DMS79 treated with DMSO at 0.1 percent for 48 hours (cell line): ENCODE data around the gene PAPOLA.

Experiments used
- DNase-seq: peaks from one replicate; lab custom pipeline; 2025; lab: John Stamatoyannopoulos, UW

The PAPOLA gene

GRCh38 chr14:96565811-96566210 is 63.6 kb downstream of the PAPOLA start:
- DNase-seq = no peak

GRCh38 chr14:96567289-96567899 is 65.2 kb downstream of the PAPOLA start:
- DNase-seq = peak; percentile 50

- no peak for DNase-seq
Measured at GRCh38 chr14:96568621-96569020, 66.4 kb downstream of the PAPOLA start.

- no peak for DNase-seq
Measured at GRCh38 chr14:96571311-96571710, 69.1 kb downstream of the PAPOLA start.

- DNase-seq = no peak
Measured at GRCh38 chr14:96573473-96574100, 71.4 kb downstream of the PAPOLA start.

- no peak for DNase-seq
Measured at GRCh38 chr14:96574171-96574632, 72.0 kb downstream of the PAPOLA start.

DNA sequence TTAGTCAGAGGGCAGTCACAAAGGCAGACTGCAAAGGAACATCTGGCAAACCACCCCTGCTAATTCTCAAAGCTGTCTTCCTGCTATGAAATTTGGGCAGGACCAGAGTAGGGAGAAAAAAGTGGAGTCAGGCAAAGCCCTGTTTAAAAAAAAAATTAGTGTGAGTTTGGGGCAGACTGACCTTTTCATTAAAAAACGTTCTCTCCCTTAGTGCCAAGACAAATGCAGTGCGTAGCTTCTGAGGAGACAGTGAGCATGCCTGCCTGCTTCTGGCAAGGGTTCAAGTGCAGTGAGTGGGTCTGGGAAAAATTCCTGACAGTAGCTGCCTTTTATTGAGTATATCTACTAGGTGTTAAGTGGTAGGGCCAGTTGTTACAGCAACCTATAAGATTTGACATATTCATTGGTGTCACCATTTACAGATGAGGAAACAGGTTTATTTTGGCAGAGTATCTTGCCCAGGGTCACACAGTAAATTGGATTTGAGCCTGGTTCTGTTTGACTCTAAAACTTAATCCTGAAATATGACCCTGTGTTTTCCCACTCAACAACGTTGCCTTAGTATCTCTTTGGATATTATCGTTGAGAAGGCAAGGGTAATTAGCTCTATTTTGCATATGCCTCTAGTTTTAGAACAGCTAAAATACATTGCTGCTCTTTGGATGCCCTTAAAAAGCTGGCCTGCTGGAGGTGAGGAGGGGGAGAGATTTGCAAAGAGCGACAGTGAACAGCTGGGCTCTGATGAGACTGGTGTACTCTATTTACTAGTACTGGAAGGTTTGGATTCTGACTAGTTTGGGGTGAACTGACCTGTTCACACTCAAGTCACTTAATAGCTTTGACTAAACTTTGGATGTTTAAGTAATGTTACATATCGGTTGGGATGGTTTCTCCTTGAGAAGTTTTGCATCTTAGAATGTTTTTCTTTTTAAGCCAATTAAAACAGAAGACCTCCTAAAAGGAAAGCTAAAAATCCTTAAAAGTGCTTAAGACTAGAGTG is 72.8 kb downstream of the PAPOLA start:
- DNase-seq = peak; percentile 86

- no peak for DNase-seq
Measured at GRCh38 chr14:96576359-96576758, 74.2 kb downstream of the PAPOLA start.

DNA sequence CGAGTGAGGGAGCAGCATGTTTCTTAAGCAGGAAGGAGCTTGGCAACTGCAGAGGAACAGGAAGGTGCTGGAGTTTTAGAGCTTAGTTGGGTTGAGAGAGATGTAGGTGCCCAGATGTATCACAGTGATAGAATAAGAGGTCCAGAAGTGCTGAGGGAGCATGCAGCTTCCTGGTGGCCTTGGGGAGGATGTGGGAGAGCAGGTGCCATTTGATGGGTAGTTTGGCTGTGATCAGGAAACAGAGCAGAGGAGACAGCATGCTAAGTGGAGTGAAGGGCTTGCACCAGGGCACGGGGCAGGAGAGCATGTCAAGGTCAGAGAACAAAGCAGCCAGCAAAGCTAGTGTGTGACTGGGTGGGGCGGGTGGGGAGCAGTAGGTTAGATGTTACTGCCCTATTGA is 74.8 kb downstream of the PAPOLA start:
- no peak for DNase-seq

GRCh38 chr14:96578619-96579018 is 76.4 kb downstream of the PAPOLA start:
- DNase-seq = no peak

DNA sequence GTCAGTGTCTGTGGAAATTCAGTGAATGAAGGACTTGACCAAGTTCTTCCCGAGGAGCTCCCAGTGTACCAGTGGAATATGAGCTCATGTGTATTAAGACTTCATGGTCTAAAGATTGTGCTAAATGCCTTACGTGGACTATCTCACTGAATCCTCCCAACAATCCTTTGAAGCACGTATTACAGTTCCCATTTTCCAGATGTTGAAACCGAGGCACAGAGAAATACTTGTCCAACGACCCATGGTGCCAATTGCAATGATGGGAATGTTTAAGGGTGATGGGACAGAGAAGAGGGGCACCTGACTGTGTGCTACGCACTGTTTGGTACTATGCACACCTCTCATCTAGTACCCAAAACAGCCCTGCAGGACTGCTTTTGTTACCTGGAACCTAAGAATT is 77.2 kb downstream of the PAPOLA start:
- DNase-seq = no peak

- no peak for DNase-seq
Measured at GRCh38 chr14:96579855-96580254, 77.7 kb downstream of the PAPOLA start.

- no peak for DNase-seq
Measured at GRCh38 chr14:96580566-96580965, 78.4 kb downstream of the PAPOLA start.

DNA sequence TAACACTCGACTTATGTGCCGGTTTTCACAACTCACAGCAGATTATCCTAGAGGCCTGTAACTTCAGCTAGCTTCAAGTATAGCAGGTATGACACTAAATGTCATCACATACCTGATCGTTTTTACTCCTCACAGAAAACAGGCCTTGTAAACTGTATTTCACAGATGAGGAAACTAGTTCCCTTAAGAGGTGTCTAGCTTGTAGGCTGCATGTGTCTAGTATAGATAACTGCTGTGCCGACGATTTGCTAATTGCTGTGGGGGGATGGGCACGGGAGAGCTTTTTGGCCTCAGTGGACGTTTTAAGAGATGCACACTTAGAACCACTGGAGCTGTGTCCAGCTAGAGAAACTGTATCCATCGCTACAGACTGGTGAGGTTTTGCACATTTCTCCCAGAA is 78.8 kb downstream of the PAPOLA start:
- DNase-seq = no peak

DNA sequence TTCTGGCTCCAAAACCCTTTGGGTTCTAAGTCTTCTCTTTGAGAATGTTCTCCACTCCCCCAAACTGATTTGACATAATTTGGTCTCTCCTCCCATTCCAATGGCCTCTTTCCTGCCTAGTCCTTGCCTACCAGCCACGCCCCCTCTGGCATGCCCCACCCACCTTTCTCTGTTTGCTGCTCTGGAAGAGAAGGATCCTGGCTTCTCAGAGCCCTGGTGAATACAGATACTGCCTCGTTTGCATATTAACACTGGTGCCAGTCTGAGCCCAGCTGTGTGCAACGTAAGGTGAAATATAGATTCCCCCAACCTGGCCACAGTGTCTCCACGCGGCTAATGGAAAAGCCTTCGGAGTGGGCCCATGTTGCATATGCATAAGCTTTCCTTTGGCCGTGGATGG is 79.7 kb downstream of the PAPOLA start:
- DNase-seq = no peak

GRCh38 chr14:96582411-96582961 is 80.3 kb downstream of the PAPOLA start:
- no peak for DNase-seq

- DNase-seq = no peak
Measured at GRCh38 chr14:96582995-96583394, 80.8 kb downstream of the PAPOLA start.

- no peak for DNase-seq
Measured at GRCh38 chr14:96583569-96584041, 81.4 kb downstream of the PAPOLA start.

DNA sequence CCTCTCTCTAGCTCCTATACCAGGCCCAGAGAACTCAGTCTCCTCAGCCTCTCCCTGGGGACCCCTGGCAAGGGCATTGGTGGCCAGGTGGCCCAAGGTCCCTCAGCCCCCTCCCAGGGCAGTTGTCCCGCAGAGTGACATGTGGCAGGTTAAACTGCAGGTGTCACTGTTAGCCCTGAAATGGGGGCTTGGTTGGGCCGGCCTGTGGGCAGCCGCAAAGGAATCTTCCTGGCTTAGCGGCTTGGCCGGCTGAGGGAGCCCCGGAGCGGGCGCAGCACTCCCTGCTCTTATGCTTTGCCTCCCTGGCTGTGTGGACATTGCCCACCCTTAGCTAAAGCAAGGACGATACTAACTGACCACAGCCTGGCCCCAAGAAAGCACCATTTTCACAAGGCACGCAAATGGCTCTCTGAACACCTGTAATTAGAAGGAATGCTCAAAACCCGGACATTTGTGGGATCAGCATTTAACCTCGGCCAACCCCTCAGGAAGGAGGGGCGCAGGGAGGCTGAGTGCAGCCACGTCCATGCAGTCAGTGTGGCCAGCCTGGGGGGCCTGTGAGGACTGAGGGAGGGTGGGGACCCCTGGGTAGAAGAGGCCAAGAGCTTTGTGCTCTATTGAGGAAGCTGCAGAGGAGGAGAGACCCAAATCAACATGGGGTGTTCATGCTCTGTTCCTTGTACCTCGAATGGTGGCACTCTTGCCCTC is 82.2 kb downstream of the PAPOLA start:
- DNase-seq = no peak

- DNase-seq = no peak
Measured at GRCh38 chr14:96584907-96585671, 82.9 kb downstream of the PAPOLA start.

DNA sequence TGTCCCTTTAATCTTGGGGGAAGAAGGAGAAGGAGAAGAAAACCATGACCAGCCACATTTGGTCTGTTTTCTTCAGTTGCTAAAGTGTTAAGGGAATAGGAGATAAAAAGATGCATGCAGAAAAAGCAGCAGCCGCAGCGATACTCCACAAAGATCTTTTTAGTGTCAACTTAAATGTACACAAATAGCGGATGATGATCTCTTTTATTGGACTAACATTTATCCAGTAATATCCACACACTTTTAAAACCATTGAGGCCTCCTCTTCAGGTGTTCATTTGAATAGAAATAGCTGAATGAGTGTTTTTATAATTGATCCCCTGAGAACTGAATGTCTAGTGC is 83.5 kb downstream of the PAPOLA start:
- DNase-seq = no peak
